GM06990 (cell line): ENCODE data around the gene SARNP.
"Not testable (repeated sequence)": the region's sequence is repeated elsewhere in the genome, so short reads cannot be mapped to it uniquely, and the experiment has no call there.

Experiments
- DNase-seq: peaks from one replicate; pipeline ENCODE4 v3.0.0-alpha.2; 2011; ENCODE audit not compliant: insufficient read length; ENCODE audit errors: extremely low read depth
- H3K27me3 ChIP-seq: replicated peaks from 2 replicates; pipeline ENCODE4 v1.6.0; 2011; ENCODE audit warnings: low read length; ENCODE audit not compliant: control insufficient read depth, insufficient read depth
- H3K36me3 ChIP-seq: 2 replicates; pipeline ENCODE4 v1.5.1; 2011; ENCODE audit warnings: low read length; ENCODE audit not compliant: control insufficient read depth, insufficient read depth
- H3K4me3 ChIP-seq: replicated peaks from 2 replicates; pipeline ENCODE4 v1.5.1; 2011; ENCODE audit warnings: low read depth, mild to moderate bottlenecking, control low read depth, low read length
- TF ChIP-seq, protein P1 (sequence below): IDR thresholded peaks from 2 replicates; pipeline ENCODE4 v1.5.1; 2011; ENCODE audit warnings: low read length, control low read depth, mild to moderate bottlenecking, inconsistent platforms; ENCODE audit not compliant: insufficient read depth, poor library complexity, severe bottlenecking

The SARNP gene, protein sequence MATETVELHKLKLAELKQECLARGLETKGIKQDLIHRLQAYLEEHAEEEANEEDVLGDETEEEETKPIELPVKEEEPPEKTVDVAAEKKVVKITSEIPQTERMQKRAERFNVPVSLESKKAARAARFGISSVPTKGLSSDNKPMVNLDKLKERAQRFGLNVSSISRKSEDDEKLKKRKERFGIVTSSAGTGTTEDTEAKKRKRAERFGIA

DNA sequence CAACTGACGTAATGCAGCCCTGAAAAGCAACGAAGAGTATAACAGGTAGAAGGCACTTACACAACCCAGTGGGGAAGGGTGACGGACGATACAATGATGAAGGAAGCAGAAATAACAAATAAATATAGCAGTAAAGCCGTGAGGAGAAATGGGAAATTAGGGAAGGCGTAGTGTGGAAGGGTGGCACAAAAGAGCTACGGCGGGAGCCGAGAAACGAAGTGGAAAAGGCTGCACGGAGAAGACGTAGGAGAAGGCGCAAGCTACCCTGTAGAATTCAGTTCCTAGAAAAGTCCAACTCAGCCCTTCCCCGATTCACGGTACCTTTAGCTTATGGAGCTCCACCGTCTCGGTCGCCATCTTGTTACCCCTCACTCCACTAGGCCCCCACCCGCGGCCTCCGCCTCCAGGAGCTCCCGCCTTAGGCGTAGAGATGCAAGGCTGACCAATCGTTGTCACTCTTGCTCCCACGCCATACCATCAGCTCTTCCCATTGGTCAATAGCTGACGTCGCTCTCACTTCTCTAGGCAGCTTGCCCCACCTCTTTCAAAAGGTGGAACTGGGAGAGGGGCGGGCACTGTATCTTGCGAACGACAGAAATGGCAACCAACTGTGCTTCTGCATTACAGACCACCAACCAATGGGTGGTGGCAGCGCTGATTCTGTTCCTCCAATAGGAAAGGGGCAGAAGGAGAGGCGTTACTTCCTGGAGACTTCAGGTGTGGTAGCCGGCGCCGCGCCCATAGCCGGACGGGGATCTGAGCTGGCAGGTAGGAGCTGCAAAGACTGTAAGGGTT is at the start of gene SARNP, which contains the start of gene ORMDL2:
Gene SARNP (minus strand): TSS at position 380 of the 795 bp plus-strand sequence. CDS start 23 bp downstream, at position 357.
Gene ORMDL2 (plus strand): TSS at position 697 of the 795 bp plus-strand sequence. CDS start 959 bp downstream, outside the sequence.
- peaks cover 13% of the 10 kb centered on the region for H3K36me3 ChIP-seq
- TF ChIP-seq, protein P1, sequence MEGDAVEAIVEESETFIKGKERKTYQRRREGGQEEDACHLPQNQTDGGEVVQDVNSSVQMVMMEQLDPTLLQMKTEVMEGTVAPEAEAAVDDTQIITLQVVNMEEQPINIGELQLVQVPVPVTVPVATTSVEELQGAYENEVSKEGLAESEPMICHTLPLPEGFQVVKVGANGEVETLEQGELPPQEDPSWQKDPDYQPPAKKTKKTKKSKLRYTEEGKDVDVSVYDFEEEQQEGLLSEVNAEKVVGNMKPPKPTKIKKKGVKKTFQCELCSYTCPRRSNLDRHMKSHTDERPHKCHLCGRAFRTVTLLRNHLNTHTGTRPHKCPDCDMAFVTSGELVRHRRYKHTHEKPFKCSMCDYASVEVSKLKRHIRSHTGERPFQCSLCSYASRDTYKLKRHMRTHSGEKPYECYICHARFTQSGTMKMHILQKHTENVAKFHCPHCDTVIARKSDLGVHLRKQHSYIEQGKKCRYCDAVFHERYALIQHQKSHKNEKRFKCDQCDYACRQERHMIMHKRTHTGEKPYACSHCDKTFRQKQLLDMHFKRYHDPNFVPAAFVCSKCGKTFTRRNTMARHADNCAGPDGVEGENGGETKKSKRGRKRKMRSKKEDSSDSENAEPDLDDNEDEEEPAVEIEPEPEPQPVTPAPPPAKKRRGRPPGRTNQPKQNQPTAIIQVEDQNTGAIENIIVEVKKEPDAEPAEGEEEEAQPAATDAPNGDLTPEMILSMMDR = no peak

DNA sequence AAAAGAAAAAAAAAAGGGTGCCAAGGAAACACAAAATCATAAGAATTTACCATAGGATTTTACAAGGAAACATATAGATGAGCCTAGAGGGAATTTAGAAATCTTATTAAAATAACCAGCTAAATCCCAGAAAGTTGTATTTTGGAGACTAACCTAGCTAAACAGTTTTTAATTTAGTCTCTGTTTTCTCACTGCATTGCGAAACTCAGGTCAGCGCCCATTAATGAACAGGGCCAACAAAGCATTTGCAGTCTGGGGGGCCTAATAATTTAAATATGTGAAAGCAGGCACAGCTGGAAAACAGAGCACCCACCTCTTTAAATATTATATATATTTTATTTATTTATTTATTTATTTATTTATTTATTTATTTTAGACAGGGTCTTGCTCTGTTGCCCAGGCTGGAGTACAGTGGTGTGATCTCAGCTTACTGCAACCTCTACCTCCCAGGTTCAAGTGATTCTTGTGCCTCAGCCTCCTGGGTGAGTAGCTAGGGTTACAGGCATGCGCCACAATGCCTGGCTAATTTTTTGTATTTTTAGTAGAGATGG is 49.0 kb upstream of the SARNP start:
- H3K27me3 ChIP-seq, DNase-seq, H3K4me3 ChIP-seq, H3K36me3 ChIP-seq: not testable (repeated sequence)

More for the DNA sequence above, at the start of gene SARNP, which contains the start of gene ORMDL2:
- peak within 1 kb of the TSS; percentile 95 for H3K4me3 ChIP-seq
- DNase-seq = peak; percentile 91
- H3K27me3 ChIP-seq = no peaks in the 10 kb centered on the region

DNA sequence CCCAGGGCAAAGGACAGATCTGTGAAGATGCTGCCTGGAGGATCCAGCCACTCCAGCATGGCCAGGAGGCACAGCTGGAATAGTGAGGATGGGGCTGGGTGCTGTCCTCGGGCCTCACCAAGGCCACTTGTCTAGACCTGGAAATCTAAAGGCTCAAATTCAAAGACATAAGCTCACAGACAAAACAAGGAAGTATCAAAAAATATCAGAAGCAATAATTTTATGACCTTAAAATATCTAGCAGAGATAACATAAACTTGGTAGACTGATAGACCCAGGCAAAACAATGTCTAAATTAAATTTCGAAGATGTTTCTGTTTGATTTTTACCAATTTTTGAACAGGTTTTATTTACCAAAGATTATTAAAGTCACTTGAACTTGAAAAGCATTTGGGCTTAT is 47.8 kb upstream of the SARNP start:
- TF ChIP-seq, protein P1 = no peak
- Histone ChIP-seq H3K36me3 (no peaks in the 10 kb centered on the region), H3K4me3 (no peak overlapping the region), H3K27me3 (no peaks in the 10 kb centered on the region)
- no peak for DNase-seq

DNA sequence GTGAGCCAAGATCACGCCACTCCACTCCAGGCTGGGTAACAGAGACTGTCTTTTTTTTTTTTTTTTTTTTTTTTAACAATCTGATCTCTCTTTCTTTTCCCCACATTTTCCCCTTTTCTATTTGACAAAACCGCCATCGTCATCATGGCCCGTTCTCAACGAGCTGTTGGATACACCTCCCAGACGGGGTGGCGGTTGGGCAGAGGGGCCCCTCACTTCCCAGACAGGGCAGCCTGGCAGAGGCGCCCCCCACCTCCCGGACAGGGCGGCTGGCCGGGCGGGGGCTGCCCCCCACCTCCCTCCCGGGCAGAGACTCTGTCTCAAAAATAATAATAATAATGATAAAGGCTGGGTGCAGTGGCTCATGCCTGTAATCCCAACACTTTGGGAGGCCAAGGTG is 45.4 kb upstream of the SARNP start:
- not testable (repeated sequence) for H3K4me3 ChIP-seq, DNase-seq, H3K36me3 ChIP-seq, H3K27me3 ChIP-seq

DNA sequence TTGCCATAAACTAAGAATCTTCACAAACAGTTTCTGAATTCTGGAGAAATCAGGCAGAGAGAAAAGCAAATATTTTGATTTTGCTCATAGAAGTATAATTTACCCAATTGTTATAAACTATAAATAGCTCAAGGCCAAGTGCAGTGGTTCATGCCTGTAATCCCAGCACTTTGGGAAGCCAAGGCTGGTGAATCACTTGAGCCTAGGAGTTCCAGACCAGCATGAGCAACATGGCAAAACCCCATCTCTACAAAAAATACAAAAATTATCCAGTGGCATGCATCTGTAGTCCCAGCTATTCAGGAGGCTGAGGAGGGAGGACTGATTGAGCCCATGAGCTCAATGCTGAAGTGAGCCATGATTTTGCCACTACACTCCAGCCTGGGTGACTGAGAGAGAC is 44.8 kb upstream of the SARNP start:
- no peaks in the 10 kb centered on the region for H3K36me3 ChIP-seq
- no peak for DNase-seq
- no peak overlapping the region for H3K4me3 ChIP-seq
- TF ChIP-seq, protein P1 = no peak
- H3K27me3 ChIP-seq = no peaks in the 10 kb centered on the region

DNA sequence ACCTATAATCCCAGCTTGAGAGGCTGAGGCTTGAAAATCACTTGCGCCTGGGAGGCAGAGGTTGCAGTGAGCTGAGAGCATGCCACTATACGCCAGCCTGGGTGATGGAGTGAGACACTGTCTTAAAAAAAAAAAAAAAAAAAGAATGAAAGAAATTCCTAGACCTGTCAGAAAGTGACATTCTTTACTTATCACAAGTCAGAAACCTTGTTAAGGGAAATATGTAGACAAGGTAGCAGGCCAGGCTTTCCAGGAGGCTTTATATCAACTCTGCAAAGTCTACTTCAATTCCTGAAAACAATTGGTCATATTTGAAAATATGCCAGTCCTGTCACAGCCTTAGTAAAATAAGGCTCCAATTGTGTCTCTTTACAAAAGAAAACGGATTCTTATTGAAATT is 44.3 kb upstream of the SARNP start:
- TF ChIP-seq, protein P1 = no peak
- no peaks in the 10 kb centered on the region for H3K36me3 ChIP-seq
- no peaks in the 10 kb centered on the region for H3K27me3 ChIP-seq
- no peak overlapping the region for H3K4me3 ChIP-seq
- DNase-seq = no peak
